Tibial artery (tissue), 4 donors: Measurements from ENCODE around the gene SMYD1.

Experiments
- DNase-seq, 2 donors: peaks; one replicate each; pipeline ENCODE4 v3.0.0-alpha.2; 2019
- H3K27ac ChIP-seq, 2 donors: fragments of 200-600 bp; sonication (generic) in 1 of 2; 1 replicate in 1 of 2; 2 replicates in 1 of 2; pipeline ENCODE4 v1.5.1; 2018 to 2019; ENCODE audit warnings: mild to moderate bottlenecking in 1 of 2
- H3K27me3 ChIP-seq, 2 donors: fragments of 200-600 bp; sonication (generic) in 1 of 2; one replicate each; pipeline versions ENCODE4 v1.5.1 to v1.6.0; 2016 to 2019
- H3K36me3 ChIP-seq, 3 donors: fragments of 200-600 bp; sonication (generic) in 2 of 3; one replicate each; pipeline ENCODE4 v1.5.1; 2016 to 2019; ENCODE audit warnings: mild to moderate bottlenecking in 2 of 3
- H3K4me1 ChIP-seq, 4 donors: fragments of 200-600 bp; sonication (generic) in 2 of 4; 1 replicate in 3 of 4; 2 replicates in 1 of 4; pipeline ENCODE4 v1.5.1; 2016 to 2019
- H3K4me3 ChIP-seq, 2 donors: fragments of 200-600 bp; sonication (generic) in 1 of 2; 1 replicate in 1 of 2; 2 replicates in 1 of 2; pipeline ENCODE4 v1.5.1; 2018 to 2019; ENCODE audit warnings: mild to moderate bottlenecking in 2 of 2
- H3K9me3 ChIP-seq, 3 donors: fragments of 200-600 bp; sonication (generic) in 1 of 3; one replicate each; pipeline ENCODE4 v1.5.1; 2016 to 2019
- intact Hi-C: fragments of 100-400 bp; cut with DNase I; formaldehyde crosslinking; loops from one replicate; pipeline ENCODE4 v1.15.0; 2023; ENCODE audit warnings: low total_unique reads
- TF ChIP-seq, protein P1 (sequence below), 2 experiments: fragments of 200-600 bp in 1 of 2; fragments of 450-650 bp in 1 of 2; IDR thresholded peaks; one replicate each; pipeline ENCODE4 v1.5.1; 2017 to 2019; ENCODE audit warnings: antibody characterized with exemption in 2 of 2, mild to moderate bottlenecking in 1 of 2, moderate library complexity in 1 of 2

SMYD1 gene

DNA sequence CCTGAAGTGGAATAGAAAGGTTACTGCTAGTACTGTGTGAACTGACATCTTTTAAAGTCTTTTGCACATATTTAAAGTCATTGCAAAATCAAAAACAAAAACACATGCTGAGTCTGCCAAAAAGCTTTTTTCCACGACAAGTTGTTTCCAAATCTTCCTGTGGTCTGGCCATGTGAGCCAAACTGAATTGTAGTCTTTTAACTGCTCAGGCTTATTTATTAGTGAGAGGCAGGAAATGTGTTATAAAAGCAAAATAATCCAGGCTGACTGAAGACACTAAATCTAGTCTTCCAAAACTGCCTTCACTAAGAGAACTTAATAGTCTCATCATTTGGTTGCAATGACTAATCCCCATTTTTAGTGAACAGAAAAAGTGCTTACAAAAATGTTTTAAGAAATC is 14.3 kb upstream of the SMYD1 start:
- H3K27me3 ChIP-seq = no peaks in the 10 kb centered on the region
- peaks cover 0 to 5% (median 0%) of the 10 kb centered on the region in 3 donors for H3K36me3 ChIP-seq
- peaks cover 0 to 36% (median 17%) of the 10 kb centered on the region in 4 donors for H3K4me1 ChIP-seq
- intact Hi-C loops = loop anchor here (5.0 kb wide), 1 partner anchor 114 kb away; no protein-coding TSS in a partner anchor
- no peaks in the 10 kb centered on the region for H3K9me3 ChIP-seq
- TF ChIP-seq, protein P1, sequence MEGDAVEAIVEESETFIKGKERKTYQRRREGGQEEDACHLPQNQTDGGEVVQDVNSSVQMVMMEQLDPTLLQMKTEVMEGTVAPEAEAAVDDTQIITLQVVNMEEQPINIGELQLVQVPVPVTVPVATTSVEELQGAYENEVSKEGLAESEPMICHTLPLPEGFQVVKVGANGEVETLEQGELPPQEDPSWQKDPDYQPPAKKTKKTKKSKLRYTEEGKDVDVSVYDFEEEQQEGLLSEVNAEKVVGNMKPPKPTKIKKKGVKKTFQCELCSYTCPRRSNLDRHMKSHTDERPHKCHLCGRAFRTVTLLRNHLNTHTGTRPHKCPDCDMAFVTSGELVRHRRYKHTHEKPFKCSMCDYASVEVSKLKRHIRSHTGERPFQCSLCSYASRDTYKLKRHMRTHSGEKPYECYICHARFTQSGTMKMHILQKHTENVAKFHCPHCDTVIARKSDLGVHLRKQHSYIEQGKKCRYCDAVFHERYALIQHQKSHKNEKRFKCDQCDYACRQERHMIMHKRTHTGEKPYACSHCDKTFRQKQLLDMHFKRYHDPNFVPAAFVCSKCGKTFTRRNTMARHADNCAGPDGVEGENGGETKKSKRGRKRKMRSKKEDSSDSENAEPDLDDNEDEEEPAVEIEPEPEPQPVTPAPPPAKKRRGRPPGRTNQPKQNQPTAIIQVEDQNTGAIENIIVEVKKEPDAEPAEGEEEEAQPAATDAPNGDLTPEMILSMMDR (IDR thresholded peaks at IDR 0.05) = no peak
- peak overlapping the region; percentile 95 to 97 for H3K27ac ChIP-seq
- peak in 1 of 2 donors; percentile 33 for DNase-seq
- no peak overlapping the region for H3K4me3 ChIP-seq

DNA sequence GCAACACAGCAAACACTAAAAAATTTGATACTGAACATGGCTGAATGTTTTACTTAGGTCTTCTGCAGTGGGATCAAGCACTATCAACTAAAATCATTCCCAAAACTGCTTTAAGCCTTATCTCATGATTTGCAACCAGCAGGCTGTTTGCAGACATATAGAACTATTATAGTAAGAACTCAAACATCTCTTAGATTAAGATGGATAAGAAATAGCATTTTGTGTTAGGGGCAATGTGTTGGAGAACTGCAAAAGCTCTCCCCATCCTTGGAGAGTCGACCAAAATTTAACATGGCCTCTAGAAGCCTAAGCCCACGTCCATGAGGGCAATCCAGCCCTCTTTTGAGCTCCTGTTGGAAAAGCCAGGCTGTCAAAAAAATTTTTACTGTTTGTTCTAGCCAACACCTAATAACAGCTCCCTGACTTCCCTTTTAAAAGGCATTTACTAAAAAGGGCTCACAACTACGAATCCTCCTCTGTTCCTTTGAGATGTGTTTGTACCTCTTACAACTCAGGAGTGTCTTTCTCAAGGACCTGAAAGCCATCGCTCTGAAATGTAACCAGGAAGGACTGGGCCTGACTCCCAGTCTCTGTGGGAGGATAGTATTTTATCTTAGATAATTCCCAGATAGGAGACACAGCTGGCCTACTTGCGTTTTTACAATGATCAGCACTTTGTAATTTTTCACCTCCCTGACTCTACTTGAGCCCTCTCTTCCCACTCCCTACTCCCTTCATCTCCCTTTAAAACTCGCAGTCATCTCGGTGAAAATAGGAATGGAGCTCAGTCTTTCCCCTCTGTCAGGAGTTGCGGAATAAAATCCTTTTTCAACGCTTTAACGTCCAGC is 13.5 kb upstream of the SMYD1 start:
- peak overlapping the region; percentile 86 to 96 for H3K4me3 ChIP-seq
- H3K27me3 ChIP-seq = no peaks in the 10 kb centered on the region
- no peaks in the 10 kb centered on the region for H3K9me3 ChIP-seq
- peak overlapping the region; percentile 95 to 97 for H3K27ac ChIP-seq
- intact Hi-C loops = loop anchor here (5.0 kb wide), 1 partner anchor 113 kb away; no protein-coding TSS in a partner anchor
- peaks cover 0 to 2% (median 0%) of the 10 kb centered on the region in 3 donors for H3K36me3 ChIP-seq
- TF ChIP-seq, protein P1 (IDR thresholded peaks at IDR 0.05) = no peak
- H3K4me1 ChIP-seq = peaks cover 0 to 27% (median 17%) of the 10 kb centered on the region in 4 donors
- DNase-seq = no peak

DNA sequence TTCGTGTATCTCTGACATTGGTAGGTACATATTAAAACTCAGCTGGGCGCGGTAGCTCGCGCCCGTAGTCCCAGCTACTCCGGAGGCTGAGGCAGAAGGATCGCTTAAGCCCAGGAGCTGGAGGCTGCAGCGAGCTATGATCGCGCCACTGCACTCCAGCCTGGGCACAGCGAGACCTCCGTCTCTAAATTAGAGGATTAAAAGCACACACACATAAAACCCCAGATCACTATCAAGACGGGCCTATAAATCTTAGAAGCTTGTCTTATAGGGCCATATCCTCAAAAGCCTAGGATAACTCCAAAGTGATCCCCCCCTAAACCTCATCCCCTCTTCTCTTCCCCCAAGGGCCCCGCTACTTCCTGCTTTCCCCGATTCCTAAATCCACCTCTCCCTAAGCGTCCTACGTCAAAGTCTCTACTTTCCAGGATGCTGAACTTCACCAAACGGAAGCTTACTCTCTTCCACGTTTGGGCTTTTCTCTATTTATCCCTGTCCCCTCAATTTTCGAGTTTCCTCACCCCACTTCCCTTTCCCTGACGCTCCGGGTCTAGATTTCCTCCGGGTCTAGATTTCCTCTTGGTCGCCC is 12.7 kb upstream of the SMYD1 start:
- peak overlapping the region; percentile 95 to 97 for H3K27ac ChIP-seq
- DNase-seq = no peak
- peak overlapping the region; percentile 86 to 96 for H3K4me3 ChIP-seq
- peaks cover 0 to 25% (median 17%) of the 10 kb centered on the region in 4 donors for H3K4me1 ChIP-seq
- intact Hi-C loops = loop anchor here (5.0 kb wide), 2 partner anchors 38 to 112 kb away; partner anchors contain the start of gene RNU2-63P
- no peaks in the 10 kb centered on the region for H3K36me3 ChIP-seq
- H3K27me3 ChIP-seq = no peaks in the 10 kb centered on the region
- TF ChIP-seq, protein P1 (IDR thresholded peaks at IDR 0.05) = no peak
- no peaks in the 10 kb centered on the region for H3K9me3 ChIP-seq

DNA sequence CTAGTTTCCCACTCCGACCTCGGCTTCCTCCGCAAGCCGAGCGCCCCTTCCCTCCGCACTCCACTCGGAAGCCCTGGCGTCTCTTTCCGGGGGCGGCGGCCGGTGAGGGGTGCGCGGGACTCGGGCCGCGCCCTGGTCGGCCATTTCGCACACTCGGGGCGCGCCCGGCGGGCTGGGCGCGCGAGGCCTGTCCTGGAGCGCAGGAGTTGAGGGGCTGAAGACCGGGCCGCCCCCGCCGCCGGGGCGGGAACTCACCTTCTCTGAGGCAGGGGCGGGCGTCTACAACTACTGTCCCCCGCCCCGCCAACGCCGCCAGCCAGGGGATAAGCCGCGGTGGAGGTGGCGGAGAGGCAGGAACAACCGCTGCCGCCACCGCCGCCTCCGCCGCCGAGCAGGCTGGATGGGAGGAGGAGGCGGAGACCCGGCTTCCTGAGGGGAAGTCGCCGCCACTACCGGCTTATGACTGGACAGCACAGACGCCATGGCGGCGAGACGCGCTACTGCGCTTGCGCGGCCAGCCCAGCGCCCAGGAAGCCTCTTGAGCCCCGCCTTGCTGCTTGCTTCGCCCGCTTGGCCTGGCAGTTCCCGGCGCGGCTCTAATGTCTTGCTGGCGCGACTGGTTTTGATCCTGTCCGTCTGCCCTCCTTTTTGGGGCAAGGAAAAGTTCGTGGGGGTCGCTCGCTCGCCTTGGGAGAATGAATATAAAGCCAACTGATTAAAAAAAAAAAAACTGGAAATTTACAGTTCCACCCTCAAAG is 12.1 kb upstream of the SMYD1 start, which contains the start of gene KRCC1:
TSS of gene KRCC1 (minus strand) at position 413 of the 758 bp plus-strand sequence. CDS start 27,220 bp downstream, outside the sequence.
- H3K4me3 ChIP-seq = peak within 1 kb of the TSS; percentile 86 to 96
- TF ChIP-seq, protein P1 (IDR thresholded peaks at IDR 0.05) = peak; percentile 12 to 16
- intact Hi-C loops = loop anchor here (5.0 kb wide), 1 partner anchor 38 kb away; the partner anchor contains the start of gene RNU2-63P

DNA sequence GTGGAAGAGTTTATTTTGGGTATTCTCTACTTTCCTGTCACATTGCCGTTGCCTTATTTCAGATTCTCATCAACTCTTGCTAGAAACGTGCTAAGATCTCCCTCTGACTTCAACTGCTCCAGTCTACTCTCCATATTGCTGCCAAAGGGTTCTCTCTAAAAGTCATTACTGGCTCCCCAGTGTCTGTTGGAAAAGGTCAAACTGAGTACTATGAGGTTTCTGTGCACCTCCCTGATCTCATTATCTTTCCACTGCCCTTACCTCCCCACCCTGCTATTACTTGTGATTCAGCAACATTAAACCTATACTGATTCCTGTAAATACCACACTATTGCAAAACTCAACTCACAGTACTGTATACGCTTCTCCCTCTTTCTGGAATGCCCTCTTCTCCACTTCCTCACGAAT is 10.2 kb upstream of the SMYD1 start:
- Histone ChIP-seq H3K9me3 (no peaks in the 10 kb centered on the region), H3K4me1 (peaks cover 0 to 25% (median 17%) of the 10 kb centered on the region in 4 donors), H3K27me3 (no peaks in the 10 kb centered on the region), H3K27ac (no peak overlapping the region), H3K4me3 (no peak overlapping the region), H3K36me3 (no peaks in the 10 kb centered on the region)
- TF ChIP-seq, protein P1 (IDR thresholded peaks at IDR 0.05) = no peak
- intact Hi-C loops = loop anchor here (5.0 kb wide), 1 partner anchor 40 kb away; the partner anchor contains the start of gene RNU2-63P
- DNase-seq = no peak

More for the DNA sequence above, 12.1 kb upstream of the SMYD1 start, which contains the start of gene KRCC1:
- peak within 1 kb of the TSS; percentile 95 to 97 for H3K27ac ChIP-seq
- peak; percentile 94 to 98 for DNase-seq
- H3K27me3 ChIP-seq = no peaks in the 10 kb centered on the region
- peaks cover 0 to 25% (median 17%) of the 10 kb centered on the region in 4 donors for H3K4me1 ChIP-seq
- H3K36me3 ChIP-seq = no peaks in the 10 kb centered on the region
- no peaks in the 10 kb centered on the region for H3K9me3 ChIP-seq
